ENCODE measurements around the gene FARP2.

The FARP2 gene

DNA sequence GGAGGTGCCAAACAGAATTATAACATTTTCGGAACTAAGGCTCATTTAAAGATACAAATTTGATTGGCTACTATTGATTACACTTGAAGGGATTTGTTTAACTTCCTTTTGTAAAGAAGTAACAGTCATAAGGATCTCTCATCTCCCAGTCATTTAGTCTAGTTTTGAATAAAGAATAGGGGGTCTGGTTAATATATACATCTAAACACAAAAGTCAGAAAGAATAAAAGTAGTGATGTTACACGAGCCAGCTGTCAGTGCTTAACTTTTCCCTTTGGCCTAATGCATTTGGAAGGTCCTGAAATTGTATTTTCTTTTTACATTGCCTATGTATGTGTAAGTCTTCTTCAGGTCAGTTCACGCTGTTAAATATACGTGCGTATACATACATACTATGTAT, 32.3 kb upstream of the FARP2 start:
- ChIA-PET CTCF (interaction anchor here (0.8 to 1.1 kb wide), 2 partner anchors 9 to 25 kb away, joined by 3 read pairs; partner anchors contain the start of genes HDLBP and SEPTIN2), POLR2A (interaction anchor here (1.2 kb wide), 1 partner anchor 9 kb away, joined by 7 read pairs; the partner anchor contains the start of gene HDLBP)
- peak; percentile 25 for DNase-seq (ENCODE audit: extremely low spot score)
- TF ChIP-seq, protein P1, sequence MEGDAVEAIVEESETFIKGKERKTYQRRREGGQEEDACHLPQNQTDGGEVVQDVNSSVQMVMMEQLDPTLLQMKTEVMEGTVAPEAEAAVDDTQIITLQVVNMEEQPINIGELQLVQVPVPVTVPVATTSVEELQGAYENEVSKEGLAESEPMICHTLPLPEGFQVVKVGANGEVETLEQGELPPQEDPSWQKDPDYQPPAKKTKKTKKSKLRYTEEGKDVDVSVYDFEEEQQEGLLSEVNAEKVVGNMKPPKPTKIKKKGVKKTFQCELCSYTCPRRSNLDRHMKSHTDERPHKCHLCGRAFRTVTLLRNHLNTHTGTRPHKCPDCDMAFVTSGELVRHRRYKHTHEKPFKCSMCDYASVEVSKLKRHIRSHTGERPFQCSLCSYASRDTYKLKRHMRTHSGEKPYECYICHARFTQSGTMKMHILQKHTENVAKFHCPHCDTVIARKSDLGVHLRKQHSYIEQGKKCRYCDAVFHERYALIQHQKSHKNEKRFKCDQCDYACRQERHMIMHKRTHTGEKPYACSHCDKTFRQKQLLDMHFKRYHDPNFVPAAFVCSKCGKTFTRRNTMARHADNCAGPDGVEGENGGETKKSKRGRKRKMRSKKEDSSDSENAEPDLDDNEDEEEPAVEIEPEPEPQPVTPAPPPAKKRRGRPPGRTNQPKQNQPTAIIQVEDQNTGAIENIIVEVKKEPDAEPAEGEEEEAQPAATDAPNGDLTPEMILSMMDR (IDR thresholded peaks at IDR 0.05; ENCODE audit: control extremely low read depth, extremely low read depth, low read depth, missing control alignments), result no peak

DNA sequence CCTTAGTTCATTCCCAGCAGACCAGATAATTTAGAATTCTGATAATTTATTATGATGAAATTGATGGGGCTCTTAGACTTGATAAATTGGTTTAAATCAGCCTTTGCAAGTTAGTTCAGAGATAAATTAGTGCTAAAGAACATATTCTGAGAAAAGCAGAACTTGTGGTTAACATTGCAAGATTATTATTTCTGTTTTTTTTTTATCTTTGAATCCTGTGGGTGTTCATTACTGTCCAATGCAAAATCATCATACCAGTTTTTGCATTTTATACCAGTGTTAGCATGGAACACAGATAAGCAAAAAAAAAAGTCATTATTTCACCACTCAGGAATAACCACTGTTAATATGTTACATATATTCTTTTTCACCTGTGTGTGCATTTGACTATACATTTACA, 31.3 kb upstream of the FARP2 start:
- POLR2A ChIA-PET, result interaction anchor here (0.7 to 1.2 kb wide), 2 partner anchors 10 to 229 kb away, joined by 4 to 7 read pairs; partner anchors contain the start of gene HDLBP
- TF ChIP-seq, protein P1 (IDR thresholded peaks at IDR 0.05; ENCODE audit: control extremely low read depth, extremely low read depth, low read depth, missing control alignments), result no peak
- DNase-seq (ENCODE audit: extremely low spot score), result no peak
- CTCF ChIA-PET, result interaction anchor here (0.8 kb wide), 1 partner anchor 10 kb away, joined by 3 read pairs; the partner anchor contains the start of genes HDLBP and SEPTIN2

DNA sequence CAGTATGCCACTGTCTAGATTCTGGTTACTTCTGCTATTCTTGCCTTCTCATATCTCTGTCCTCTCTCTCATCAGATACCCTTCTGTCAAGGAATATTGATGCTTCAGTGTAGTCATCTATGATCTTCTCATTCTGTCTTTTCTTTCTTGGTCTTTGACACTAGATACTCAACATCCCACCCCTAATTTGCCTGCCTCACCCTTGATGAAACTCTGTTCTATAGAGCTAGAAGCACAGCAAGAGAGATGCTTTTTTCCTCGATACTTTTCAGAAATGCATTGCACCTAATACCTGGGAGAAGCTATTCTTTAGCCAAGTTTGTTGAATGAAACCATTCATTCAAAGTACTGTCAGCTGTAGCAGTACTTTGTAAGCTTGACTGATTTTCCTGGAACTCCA, 30.8 kb upstream of the FARP2 start:
- POLR2A ChIA-PET, result no interaction called here
- CTCF ChIA-PET, result no interaction called here
- no peak for DNase-seq (ENCODE audit: extremely low spot score)
- TF ChIP-seq, protein P1 (IDR thresholded peaks at IDR 0.05; ENCODE audit: control extremely low read depth, extremely low read depth, low read depth, missing control alignments), result no peak

DNA sequence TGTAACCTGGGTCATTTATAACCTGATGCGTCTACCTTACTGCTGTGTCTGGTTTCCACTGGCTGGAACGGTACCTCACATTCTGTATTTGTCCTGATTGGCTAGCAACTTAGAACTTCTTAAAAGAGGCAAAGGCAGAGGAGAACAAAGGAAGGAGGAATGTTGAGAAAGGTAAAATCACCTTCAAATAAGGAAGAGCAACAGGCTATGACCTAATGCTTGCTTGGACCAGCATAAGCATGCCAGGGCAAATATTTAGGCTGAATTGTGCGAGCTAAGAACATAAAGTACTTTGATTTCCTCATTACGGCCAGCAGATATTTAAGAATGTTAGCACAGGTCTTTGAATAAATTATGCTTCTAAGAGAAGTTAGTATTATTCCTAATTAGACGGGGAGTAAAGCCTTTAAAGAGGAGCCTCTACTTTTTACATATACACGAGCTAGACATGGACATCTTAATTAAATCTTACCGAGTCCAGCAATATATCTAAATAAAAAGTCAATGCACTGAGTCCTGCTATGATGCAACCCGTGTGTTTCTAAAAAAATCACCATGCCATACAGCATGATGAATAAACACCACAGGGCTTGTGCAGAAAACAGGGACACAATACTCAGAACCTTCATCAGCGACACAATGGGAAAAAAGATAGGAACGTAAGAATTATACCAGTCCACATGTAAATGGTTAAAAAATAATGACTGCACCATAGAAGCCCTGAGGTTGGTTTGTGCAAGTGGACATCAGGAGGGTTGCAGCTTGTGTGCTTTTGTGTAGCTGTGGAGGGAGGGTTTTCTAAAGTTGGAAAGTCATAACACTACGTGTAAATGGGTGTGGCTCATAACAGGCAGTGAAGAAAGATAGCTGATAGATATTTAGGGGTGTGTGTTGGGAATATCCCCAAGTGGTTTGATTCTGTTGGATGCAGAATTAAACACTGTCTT, 26.1 kb upstream of the FARP2 start:
- ChIA-PET POLR2A (no interaction called here), CTCF (no interaction called here)
- DNase-seq (ENCODE audit: extremely low spot score), result no peak
- TF ChIP-seq, protein P1 (IDR thresholded peaks at IDR 0.05; ENCODE audit: control extremely low read depth, extremely low read depth, low read depth, missing control alignments), result no peak

DNA sequence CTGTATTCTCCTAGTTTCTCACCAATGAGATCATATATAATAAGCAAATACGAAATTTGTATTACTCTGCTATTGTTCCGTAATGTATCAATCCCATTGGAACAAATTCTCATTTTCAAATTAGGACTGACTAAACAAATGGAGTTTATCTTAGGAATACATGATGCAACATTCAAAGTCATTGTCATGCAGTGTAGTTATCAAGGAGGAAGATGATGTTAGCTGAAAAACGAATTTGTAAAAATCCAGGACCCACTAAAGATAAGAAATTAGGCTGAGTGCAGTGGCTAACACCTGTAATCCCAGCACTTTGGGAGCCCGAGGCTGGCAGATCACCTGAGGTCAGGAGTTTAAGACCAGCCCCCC, 25.5 kb upstream of the FARP2 start:
- ChIA-PET CTCF (interaction anchor here (1.6 kb wide), 1 partner anchor 10 kb away, joined by 3 read pairs; no protein-coding TSS in a partner anchor), POLR2A (no interaction called here)
- TF ChIP-seq, protein P1 (IDR thresholded peaks at IDR 0.05; ENCODE audit: control extremely low read depth, extremely low read depth, low read depth, missing control alignments), result no peak
- DNase-seq (ENCODE audit: extremely low spot score), result no peak

DNA sequence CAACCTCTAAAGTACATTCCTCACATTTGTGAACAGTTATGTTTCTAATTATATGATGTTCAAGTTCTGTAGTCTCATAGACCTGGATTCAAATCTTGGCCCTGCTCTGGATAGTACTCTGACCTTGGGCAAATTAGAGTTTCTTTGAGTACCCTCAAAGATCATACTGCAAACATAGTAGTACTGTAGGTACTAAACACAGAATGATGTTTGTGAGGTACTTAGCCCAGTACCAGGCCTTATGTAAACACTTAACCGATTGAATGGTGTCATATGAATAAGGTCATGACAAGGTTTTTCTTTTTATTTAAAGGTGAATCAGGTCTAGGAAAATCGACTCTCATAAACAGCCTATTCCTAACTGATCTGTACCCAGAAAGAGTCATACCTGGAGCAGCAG, 21.3 kb upstream of the FARP2 start:
- no peak for DNase-seq (ENCODE audit: extremely low spot score)
- CTCF ChIA-PET, result interaction anchor here (1.5 to 2.0 kb wide), 2 partner anchors 15 to 24 kb away, joined by 4 to 7 read pairs; no protein-coding TSS in a partner anchor
- TF ChIP-seq, protein P1 (IDR thresholded peaks at IDR 0.05; ENCODE audit: control extremely low read depth, extremely low read depth, low read depth, missing control alignments), result no peak
- POLR2A ChIA-PET, result no interaction called here
